Activated naive CD8-positive, alpha-beta T cell treated with anti-CD3 and anti-CD28 coated beads, Interleukin-2, amount 50 U/mL, for 16 hours (primary cell): ENCODE data around the gene PRKG1.
"Not testable (repeated sequence)": the region's sequence is repeated elsewhere in the genome, so short reads cannot be mapped to it uniquely, and the experiment has no call there.

ENCODE experiments used
- DNase-seq: peaks from one replicate; pipeline ENCODE4 v3.0.0-alpha.2; 2020; ENCODE audit warnings: low read depth, low spot score

Gene PRKG1

GRCh38 chr10:51117053-51117660, 42.9 kb downstream of the PRKG1 start:
- no peak for DNase-seq

GRCh38 chr10:51117794-51118193, 43.5 kb downstream of the PRKG1 start:
- no peak for DNase-seq

DNA sequence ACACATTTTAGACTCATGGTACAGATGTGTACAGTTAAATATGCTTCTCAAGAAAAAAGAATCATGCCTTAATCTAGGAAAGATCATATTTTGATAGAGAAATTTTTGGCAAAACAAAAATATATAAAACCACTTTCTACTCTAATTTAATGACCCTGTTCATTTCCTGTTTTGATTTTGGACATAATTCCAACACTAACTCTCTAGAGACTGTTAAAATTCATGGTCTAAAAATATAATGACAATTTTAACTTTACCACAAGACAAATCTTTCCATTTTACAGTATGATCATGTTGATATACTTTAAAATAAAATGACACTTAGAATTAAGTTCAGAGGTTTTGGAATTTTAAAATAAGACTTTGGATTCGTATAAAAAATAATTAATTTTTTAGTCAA, 45.2 kb downstream of the PRKG1 start:
- no peak for DNase-seq

DNA sequence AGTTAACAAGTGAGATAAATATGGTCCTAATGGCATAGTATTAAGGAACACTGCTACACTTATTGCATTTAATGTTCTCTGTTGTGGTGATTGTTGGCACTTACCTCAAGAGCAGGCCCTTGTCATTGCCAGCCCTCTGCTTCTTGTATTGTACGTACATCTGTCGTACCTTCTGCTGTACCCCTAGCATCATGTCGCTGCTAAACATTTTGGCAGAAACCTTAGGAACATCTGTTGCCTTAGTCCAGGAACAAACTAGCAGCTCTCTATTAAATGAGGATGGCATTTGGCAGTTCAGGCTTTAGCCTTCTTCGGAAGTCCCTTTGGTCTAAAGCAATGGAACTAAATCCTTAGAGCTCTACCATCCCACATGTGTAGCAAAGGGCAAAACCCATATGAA, 47.6 kb downstream of the PRKG1 start:
- no peak for DNase-seq

- DNase-seq, result no peak
Measured at GRCh38 chr10:51124852-51125251, 50.6 kb downstream of the PRKG1 start.

DNA sequence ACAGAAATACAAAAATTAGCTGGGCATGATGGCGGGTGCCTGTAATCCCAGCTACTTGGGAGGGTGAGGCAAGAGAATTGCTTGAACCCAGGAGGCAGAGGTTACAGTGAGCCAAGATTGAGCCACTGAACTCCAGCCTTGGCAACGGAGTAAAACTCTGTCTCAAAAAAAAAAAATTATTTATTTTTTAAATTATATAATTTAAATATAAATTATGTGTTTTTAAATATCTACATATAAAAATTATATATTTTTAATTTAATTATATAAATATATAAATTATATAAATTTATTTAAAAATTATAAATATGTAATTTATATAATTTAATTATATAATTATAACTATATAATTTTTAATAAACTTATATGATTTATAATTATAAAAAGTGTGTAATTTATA, 51.2 kb downstream of the PRKG1 start:
- no peak for DNase-seq

DNA sequence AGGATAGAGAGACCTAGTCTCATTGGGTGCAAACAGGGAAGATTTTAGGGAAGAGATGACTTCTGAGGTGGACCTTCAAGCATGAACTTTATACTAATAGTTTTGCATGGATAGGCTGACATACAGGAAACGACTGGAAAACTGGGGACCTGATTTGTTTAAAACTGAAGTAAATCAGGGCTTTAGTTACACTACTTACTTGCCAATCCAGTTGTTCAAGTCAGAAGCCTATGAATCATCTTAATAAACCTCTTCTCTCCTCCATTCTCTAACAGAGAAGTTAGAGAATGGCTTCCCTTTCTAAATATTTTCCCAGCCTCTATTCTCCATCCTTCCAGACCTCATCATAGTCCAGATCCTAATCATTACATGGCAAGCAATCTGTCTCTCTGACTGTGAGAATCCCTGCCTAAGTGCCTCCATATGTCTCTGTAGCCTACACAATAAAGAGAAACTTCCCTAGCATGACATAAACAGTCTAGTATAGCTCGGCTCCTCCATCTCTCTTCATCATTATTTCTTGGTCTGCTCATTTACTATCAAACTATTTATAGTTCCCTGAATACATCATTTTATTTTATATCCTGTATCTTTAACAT, 55.8 kb downstream of the PRKG1 start:
- no peak for DNase-seq

DNA sequence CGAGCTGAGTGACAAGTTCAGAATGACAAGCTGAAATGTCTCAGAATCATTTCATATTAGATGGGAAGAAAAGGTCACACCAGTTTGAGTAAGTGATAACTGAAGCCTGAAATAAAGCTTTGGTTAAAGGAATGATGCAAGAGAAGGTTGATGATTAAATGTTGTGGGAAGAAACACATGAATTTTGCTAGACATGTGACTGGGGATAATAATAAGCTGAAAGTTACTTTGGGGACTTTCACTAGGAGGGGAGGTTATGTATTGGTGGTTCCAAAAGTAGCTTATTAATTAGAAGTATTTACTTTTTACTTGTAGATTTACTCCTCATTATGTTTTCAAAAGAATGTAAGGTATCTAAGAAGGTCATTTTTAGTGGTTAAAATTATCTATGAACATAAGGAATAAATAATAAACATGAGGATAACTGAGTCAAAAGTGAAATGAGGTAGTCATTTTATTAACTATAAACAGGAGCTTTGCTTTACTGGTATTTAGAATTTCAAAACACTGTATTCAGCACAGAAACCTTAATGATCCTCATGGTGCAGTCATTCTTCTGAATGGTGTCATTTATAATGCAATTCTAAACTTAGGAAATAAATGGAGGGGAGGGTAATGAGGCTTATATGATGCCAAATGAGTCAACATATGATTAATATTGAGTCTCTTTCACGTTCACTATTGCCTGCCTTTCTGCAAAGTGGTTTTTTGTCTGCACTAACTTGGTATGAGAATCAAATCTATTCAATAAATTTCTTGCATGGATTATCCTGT, 63.7 kb downstream of the PRKG1 start:
- no peak for DNase-seq

GRCh38 chr10:51139176-51139575, 64.9 kb downstream of the PRKG1 start:
- DNase-seq, result no peak

DNA sequence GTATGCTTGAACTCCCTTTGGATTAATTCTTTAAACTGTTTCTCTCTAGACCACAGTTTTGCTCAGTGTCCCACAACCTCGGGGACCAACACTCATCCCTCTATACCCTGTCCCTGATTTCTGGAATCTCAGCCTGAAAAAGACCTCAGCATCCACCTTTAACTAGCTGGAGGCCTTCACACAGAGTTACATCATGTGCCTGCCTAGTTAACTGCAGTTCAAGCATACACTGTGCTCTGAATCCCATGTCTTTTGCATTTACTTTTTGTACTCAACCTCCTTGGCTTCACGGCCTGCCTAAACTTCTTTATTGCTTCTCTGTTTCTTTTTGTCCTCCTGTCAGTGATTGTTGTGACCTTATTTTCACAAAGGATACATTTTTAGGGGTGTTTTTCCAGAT, 66.7 kb downstream of the PRKG1 start:
- no peak for DNase-seq

GRCh38 chr10:51144161-51144781, 70.0 kb downstream of the PRKG1 start:
- no peak for DNase-seq

DNA sequence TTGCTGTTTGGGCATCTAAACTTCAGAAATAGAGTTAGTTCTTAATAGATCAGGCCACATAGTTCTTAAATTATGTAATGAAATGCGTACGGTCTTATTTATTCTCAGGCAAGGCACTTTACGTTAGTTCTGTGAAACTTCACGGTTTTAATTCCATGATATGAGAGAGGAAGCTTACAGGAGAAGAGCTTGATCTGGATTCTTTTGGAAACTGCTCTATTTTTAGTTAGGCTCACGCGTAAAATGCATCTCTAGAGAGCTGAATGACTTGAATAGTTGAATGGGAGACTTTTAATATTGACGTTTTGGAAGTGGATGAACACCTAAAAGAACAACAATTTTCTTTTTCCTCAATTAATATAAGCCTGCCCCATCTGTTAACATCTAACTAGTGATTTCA, 71.1 kb downstream of the PRKG1 start:
- DNase-seq, result no peak

GRCh38 chr10:51147644-51148399, 73.5 kb downstream of the PRKG1 start:
- no peak for DNase-seq

DNA sequence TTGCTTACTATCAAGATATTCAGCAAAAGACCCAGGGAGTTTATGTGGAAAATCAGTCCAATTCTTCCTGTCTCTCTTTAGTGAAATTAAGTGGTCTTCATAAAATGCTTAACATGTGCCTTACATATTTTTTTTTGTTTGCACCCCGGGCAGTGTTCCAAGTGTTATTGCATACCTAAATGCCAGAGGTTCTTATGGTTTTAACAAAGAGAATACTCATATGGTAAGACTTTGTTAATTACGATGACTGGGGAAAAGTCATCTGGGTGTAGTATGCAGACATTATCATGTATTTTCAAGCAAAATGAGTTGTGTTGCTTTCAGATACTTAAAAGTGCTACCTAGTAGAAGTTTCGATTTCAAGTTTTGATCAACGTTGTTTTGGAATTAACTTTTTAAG, 82.6 kb downstream of the PRKG1 start:
- DNase-seq, result no peak

DNA sequence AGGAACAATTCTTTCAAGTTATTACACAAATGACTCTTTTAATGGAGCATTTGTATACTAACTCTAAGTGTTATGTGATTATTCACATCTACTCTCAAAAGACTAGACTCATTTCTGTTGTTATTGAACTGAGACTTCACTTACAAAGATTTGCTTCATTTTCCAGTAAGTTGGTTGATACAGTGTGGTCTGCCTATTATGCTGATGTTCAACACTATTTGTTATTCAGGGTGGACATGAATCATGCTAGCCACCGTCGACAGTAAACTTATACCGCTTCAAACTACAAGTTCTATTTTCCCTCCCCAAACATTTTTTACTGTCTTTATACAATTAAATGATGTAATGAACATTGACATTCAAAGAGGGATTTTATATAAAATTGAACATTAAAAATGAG, 84.5 kb downstream of the PRKG1 start:
- DNase-seq, result no peak

- no peak for DNase-seq
Measured at GRCh38 chr10:51159841-51160240, 85.6 kb downstream of the PRKG1 start.

GRCh38 chr10:51162002-51162401, 87.7 kb downstream of the PRKG1 start:
- DNase-seq, result no peak

- DNase-seq, result not testable (repeated sequence)
Measured at GRCh38 chr10:51163380-51164049, 89.2 kb downstream of the PRKG1 start.

- no peak for DNase-seq
Measured at GRCh38 chr10:51168086-51168815, 94.0 kb downstream of the PRKG1 start.

DNA sequence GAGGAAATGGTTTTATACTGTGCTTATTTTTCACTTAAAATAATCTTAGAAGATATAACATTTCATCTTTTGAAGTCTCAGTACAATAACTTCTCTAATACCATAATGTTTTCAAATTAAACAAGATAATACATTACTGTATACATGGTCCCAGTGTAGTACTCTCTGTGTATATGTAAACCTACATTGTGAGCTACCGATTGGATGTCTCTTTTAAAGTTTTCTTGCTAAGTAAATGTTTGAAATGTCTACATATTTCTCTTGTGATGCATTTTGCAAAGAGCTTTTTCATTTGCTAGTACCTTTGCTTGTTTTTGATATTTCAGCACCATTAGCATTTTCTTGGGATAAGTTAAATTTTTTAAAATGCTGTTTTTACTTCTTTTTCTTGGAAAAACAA, 94.8 kb downstream of the PRKG1 start:
- no peak for DNase-seq
